ENCODE data around the gene INTS7.

Gene INTS7, protein sequence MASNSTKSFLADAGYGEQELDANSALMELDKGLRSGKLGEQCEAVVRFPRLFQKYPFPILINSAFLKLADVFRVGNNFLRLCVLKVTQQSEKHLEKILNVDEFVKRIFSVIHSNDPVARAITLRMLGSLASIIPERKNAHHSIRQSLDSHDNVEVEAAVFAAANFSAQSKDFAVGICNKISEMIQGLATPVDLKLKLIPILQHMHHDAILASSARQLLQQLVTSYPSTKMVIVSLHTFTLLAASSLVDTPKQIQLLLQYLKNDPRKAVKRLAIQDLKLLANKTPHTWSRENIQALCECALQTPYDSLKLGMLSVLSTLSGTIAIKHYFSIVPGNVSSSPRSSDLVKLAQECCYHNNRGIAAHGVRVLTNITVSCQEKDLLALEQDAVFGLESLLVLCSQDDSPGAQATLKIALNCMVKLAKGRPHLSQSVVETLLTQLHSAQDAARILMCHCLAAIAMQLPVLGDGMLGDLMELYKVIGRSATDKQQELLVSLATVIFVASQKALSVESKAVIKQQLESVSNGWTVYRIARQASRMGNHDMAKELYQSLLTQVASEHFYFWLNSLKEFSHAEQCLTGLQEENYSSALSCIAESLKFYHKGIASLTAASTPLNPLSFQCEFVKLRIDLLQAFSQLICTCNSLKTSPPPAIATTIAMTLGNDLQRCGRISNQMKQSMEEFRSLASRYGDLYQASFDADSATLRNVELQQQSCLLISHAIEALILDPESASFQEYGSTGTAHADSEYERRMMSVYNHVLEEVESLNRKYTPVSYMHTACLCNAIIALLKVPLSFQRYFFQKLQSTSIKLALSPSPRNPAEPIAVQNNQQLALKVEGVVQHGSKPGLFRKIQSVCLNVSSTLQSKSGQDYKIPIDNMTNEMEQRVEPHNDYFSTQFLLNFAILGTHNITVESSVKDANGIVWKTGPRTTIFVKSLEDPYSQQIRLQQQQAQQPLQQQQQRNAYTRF

DNA sequence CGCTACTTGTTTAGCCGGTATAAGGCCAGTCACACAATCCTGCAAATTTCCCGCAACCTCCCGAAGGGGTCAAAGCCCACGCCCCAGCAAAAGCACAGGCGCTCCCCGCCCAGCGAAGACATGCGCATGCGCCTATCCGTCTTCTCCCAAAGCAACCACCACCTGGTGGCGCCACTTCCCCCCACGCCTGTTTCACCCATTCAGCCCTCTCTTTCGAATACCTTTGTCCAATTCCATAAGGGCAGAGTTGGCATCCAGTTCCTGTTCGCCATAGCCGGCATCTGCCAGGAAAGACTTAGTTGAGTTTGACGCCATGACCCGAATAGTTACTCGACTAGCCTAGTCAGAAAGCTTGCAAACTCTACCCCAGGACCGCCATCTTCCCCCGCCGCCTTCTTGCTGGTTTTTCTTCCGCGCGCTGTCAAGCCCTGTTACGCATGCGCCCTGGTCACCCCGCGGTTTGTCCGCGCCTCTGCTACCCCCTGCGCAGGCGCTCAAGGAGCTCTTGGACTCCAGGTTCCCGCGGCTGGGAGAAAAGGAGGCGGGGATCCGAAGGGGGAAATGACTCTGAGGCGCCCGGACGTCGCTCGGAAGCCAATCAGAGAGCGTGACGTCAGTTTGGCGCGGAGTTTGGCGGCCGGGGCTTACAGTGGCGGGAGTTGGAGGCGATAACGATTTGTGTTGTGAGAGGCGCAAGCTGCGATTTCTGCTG, at the start of gene INTS7, which contains the start of gene DTL:
TSS of gene INTS7 (minus strand) at position 435 of the 712 bp plus-strand sequence. CDS start at position 315, 120 bp downstream.
TSS of gene DTL (plus strand) at position 626 of the 712 bp plus-strand sequence. CDS start 143 bp downstream, outside the sequence.
- peak; percentile 99 for DNase-seq

DNA sequence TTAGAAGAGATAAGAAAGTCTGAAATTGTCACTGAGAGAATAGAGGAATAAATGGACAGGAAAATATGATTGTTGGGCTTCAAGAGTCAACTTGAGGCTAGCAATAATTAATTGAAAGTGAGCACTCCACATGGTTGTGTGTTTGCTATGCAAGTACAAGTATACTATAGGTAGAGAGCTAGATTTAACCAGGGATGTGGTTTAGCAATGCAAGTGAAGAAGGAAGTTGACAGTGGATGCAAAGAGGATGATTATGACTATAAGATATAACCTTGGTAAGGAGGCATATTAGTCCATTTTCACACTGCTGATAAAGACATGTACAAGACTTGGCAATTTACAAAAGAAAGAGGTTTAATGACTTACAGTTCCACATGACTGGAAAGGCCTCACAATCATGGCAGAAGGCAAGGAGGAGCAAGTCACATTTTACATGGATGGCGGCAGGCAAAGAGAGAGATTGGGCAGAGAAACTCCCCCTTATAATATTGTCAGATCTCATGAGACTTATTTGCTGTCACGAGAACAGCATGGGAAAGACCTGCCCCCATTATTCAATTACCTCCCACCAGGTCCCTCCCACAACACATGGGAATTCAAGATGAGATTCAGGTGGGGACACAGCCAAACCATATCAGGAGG, 47.5 kb upstream of the INTS7 start:
- DNase-seq, result no peak

DNA sequence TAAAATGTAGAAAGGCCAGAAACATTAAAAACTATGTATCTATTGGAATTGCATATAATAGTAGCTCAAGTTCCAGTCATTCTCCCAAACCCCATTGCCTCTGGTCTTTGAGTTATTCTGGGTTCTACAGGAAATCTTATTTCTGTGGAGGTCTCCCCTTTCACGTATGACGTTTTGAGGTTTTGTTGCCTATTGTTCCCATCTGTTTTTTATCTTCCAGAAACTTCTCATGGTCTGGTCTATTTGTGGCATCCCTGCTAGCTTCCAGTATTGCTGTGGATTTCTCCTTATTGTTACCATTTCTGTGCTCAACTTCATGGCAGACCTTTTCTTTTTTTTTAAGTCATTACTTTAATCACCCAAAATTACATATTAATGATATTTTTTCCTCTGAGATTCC, 43.5 kb upstream of the INTS7 start:
- no peak for DNase-seq

DNA sequence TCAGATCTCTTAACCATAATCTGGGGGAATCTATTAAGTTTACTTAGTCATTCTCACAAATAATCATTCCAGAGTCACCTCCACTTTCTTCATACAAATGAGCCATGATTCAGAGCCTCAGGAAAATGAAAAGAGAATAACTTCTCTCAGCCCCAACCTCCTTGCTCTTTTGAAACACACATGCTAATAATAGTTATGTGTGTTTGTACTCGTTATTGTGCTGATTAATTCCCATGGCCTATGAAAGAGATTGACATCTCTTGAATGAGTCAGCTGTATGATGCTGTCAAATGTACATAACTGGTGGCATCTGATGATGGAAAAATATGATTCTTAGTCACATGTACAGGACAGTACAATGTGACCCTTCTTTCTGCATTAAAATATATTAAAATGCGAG, 41.7 kb upstream of the INTS7 start:
- no peak for DNase-seq

DNA sequence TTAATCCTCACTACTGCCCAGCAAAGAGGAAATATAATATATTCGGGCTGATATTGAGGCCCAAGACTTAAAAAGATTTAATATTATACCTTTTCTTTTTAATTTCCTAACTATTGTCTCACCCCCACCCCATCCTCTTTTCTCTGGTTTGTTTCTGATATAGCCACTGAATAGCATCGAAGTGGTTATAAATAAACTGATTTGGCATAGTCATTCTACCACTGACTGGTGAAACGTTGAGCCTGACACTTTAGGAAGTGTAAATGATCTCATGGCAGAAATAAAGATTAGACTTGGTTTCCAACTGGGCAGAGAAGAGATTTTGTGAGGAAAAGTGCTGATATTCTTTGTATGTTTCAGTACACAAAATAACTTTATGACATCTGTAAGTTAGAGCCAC, 39.5 kb upstream of the INTS7 start:
- DNase-seq, result no peak

DNA sequence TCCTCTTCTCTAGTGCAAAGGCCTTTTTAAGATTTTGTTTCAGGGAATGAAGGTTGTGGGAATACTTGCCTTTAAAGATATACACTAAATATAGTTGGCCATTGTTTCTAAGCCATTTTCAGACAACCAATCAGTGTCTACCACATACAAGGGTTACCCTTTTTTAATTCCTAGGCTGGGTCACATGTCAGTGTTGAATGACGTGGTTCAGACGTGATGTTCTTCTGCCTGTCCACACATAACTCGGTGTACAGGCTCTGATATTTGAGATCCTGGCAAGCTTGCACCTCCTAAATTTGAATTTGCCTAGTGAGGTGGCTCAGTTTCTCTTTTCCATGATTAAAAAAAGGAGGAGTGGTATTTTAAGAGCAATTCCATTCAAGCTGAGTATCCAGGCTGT, 39.0 kb upstream of the INTS7 start:
- no peak for DNase-seq

DNA sequence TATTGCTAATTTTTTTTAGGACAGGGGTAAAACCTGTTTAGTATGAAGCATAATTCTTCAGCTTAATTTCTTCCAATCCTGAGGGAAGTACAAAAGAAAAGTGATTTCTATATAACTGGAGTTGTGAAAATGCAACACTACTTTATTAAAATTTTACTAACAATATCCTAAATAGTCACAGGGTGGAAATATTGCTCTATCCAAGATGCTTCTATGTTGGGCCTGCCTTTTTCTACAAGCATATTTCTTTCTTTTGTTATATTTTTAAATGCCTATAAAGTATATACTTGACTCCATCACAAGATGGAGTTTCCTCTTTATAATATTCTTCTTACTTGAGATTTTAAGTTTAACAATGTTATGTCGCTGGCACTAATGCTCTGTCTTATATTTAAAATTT, 38.1 kb upstream of the INTS7 start:
- no peak for DNase-seq

DNA sequence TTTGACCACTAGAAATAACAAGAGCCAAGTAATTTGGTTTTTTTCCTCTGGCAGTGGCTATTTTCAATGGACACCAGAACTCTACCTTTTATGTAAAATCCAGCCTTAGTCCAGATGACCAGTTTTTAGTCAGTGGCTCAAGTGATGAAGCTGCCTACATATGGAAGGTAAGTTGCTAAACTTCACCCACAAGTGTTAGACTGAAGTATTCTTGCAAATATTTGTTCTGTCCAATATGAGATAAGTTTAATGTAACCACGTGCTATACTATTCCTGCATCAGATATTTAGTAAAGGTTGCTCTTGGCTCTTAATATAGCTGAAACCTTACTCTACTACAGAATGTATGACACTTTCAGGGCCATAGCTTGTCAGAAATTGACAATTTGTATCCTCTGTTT, 36.7 kb upstream of the INTS7 start:
- no peak for DNase-seq

DNA sequence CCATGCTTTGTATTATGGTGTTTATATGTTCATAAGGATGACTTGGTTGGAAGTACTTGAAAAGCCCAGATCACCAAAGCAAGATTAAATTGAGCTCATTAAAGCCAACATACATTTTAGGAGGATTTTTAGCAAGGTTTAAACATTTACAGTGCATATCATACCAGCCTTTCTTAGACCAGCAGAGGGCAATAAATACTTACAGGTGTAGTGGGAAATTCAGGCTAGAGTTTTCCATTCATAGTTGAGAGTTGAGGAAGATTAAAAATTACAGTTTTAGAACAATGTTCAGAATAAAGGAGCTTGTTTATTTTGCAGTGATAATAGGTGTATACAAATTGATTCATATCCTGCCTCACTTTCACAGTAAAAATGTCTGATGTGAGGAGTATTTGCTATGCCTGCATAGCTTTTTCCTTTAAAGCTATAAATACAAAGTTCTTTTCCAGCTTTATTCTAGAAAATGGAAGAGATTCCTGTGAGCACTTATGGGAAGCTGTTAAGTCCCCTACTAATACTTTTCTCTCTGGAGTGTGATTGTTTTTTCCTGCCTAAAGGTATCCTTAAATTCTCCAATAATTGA, 35.5 kb upstream of the INTS7 start:
- DNase-seq, result no peak

DNA sequence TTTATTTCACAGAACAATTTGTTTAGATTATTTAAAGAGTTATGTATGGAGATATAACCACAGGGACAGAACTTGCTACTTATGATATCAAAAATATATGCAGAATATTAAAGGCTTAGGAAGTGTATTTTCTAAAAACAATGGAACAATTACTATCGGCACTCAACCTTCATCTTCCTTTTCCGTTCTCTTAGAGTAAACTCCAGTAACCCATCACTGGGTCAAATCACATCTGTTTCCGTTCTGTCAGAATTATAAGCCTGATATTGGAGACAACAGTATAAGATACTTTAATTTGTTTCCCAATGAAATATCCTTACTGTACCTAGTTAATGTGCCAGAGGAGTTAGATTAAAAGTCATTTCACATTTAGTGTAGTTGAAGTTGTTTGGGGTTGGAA, 32.4 kb upstream of the INTS7 start:
- DNase-seq, result no peak

DNA sequence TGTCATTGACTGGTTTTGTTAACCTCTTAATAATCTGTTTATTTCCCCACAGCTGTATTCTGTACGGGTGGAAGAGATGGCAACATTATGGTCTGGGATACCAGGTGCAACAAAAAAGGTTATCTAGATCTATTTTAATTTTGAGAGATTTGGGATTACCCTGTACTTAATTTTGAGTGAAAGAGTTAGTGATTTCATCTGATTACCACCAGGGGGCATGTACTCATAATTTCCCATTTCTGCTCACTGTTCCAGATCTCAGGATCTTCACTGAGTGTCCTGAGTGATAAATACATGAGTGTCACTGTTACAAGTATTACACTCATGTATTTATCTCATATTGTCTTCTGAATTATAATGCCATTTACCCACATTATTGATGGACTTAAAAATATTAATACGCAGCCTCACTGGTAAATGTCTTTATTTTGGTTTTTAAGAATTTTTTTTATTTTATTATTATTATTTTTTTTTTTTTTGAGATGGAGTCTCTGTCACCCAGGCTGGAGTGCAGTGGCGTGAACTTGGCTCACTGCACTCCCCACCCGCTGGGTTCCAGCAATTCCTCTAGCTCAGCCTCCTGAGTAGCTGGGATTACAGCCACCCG, 27.6 kb upstream of the INTS7 start:
- DNase-seq, result no peak

DNA sequence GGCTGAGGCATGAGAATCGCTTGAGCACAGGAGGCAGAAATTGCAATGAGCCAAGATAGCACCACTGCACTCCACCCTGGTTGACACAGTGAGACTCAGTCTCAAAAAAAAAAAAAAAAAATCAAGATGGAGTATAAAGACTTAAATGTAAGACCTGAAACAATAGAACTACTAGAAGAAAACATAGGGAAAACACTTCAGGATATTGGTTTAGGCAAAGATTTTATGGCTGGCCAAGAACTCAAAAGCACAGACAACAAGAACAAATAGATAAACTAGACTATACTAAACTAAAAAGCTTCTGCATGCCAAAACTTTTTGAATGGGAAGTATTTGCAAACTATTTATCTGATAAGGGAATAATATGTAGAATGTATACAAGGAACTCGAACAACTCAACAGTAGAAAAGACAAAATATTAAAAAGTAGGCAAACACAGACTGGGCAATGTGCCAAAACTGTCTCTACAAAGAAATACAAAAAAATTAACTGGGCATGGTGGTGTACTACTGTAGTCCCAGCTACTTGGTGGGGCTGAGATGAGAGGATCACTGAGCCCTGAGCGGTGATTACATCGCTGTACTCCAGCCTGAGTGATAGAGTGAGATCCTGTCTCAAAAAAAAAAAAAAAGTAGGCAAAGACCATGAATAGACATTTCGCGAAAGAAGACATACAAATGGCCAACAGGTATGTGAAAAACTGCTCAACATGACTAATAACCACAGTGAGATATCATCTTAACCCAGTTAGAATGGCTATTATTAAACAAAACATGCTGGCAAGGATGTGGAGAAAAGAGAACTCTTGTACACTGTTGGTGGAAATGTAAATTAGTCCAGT, 25.5 kb upstream of the INTS7 start:
- DNase-seq, result no peak

DNA sequence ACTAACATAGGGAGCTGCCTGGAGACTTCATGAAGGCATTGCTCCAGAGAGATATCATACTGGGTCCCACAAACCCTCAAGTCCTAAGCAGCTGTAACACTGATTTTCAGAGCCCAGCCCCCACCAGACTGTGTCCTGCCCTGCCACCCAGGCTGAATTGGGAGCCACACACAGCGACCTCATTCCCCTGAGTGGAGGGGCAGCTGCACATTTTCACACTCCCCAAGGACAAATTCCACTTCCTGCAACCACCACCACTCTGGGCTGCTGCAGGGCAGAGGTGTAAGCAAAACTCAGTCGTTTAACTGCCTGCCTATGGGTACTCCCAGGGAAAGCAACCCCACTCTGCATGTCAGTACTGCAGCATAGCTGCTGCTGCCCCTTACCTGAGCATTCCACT, 20.0 kb upstream of the INTS7 start:
- no peak for DNase-seq

DNA sequence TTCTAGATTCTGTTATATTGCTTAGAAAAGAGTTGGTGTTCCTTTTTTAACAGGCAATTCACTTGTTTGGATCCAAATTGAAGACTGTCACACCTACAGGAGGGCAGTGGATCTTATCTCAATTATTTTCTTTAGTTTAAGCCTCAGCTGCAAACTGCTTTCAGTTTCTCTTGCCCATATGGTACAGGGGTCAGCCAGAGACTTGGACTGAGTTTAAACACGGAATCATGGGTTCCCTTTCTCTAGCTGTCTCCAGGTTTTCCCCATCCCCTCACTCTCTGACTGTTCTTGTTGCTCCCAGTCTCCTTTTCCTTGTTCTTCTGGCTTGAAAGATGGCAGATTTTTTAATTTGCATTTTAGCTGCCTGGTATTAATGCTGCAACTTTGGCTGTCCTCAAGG, 18.6 kb upstream of the INTS7 start:
- DNase-seq, result no peak

DNA sequence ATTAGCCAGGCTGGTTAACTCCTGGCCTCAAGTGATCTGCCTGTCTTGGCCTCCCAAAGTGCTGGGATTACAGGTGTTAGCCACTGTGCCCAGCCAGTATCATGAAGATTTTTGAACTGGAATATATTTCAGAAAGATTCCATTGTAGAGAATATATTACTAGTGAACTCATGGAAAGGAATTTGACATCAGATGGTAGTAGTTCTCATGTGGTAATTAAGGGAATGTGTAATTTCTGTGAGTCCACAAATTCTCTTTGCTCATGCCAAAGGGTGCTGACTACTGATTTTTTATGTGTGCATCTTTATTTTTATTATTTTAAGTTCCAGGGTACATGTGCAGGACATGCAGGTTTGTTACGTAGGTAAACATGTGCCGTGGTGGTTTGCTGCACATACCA, 10.6 kb upstream of the INTS7 start:
- no peak for DNase-seq

DNA sequence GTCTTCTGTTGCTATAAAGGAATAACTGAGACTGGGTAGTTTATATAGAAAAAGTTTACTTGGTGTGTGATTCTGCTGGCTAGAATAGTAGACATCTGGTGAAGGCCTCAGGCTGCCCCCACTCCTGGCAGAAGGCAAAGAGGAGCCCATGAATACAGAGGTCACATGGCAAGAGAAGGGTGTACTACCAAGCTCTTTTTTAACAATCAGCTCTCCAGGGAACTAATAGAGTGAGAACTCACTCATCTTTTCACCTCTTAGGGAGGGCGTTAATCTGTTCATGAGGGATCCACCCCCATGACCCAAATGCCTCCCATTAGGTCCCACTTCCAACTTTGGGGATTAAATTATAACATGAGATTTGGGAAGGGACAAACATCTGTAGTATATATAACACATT, 9.5 kb upstream of the INTS7 start:
- no peak for DNase-seq

DNA sequence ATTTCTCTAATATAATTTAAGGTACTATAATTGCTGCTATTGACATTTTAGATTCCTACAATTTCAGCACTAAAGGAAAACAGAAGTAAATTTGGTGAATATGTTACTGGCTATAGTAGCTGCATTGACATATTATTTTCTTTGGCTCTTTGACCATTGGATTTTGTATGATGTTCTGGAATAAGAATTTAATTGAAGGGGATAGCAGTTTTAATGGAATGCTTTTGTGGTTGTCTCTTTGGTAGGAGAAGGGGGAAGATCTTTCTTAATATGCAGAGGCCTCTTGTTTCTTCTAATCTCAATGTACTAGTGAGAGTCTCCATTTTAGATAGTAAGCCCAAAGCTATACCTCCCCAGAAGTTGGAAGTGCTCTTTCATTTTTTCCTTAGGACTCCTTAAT, 7.1 kb upstream of the INTS7 start:
- no peak for DNase-seq

DNA sequence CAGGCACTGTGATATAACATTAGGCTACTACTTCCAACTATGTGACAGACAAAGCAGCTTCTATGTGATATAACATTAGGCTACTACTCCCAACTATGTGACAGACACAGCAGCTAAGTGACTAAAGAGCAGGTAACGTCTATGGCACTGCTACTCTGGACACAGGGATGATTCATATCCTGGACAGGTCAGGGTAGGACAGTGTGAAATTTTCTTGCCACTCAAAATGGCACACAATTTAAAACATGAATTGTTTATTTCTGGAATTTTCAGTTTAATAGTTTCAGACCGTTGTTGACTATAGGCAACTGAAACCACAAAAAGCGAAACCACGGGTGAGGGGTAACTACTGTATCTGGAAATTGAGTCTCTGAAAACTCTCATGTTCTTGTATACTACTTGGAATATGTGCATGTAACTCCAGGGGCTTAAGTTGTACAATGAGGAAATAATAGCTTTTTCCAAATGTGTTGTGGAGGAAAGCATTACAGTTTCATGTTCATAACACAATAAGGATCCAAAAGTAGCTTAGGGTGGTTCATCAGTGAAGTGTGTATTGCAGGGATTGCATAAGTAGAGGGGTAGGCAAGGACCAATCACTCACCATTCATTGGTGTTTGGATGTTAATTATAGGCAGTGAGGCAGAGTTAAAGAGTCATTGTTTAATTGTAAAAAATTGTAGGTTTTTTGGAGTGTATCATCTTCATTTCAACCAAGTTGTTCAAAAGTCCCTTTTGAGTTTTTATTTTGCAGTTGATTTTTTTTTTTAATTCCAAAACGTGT, 5.5 kb upstream of the INTS7 start:
- no peak for DNase-seq

DNA sequence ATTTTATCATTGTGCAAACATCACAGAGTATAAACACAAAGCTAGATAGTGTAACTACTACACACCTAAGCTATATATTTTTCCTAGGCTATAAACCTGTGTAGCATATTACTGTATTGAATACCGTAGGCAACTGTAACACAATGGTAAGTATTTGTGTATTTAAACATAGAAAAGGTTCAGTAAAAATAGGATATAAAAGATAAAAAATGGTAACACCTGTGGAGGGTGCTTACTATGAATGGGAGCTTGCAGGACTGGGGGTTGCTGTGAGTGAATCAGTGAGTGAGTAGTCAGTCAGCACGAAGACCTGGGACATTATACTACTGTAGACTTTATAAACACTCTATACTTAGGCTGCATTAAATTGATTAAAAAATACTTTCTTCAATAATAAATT, 4.3 kb upstream of the INTS7 start:
- DNase-seq, result no peak

DNA sequence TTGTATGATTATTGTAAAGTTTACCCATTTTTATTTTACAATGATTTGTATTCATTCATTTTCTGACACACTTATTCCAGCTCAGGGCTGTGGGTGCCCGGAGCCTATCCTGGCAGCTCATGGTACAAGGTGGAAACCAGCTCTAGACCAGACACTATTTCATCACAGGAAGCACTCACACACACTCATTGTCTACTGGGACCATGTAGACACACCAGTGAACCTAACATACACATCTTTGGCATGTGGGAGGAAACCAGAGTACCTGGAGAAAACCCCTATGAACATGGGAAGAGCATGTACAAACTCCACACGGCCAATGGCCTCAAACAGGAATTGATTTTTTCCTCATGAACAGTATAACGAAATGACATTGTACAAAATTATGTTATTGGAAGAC, 2.5 kb upstream of the INTS7 start:
- no peak for DNase-seq
